NCI-H1436 (cell line): Measurements from ENCODE around the gene KRT78.
"Not testable (repeated sequence)": the region's sequence is repeated elsewhere in the genome, so short reads cannot be mapped to it uniquely, and the experiment has no call there.

ENCODE experiments used
- DNase-seq: peaks from one replicate; lab custom pipeline; 2025; lab: John Stamatoyannopoulos, UW

Gene KRT78

DNA sequence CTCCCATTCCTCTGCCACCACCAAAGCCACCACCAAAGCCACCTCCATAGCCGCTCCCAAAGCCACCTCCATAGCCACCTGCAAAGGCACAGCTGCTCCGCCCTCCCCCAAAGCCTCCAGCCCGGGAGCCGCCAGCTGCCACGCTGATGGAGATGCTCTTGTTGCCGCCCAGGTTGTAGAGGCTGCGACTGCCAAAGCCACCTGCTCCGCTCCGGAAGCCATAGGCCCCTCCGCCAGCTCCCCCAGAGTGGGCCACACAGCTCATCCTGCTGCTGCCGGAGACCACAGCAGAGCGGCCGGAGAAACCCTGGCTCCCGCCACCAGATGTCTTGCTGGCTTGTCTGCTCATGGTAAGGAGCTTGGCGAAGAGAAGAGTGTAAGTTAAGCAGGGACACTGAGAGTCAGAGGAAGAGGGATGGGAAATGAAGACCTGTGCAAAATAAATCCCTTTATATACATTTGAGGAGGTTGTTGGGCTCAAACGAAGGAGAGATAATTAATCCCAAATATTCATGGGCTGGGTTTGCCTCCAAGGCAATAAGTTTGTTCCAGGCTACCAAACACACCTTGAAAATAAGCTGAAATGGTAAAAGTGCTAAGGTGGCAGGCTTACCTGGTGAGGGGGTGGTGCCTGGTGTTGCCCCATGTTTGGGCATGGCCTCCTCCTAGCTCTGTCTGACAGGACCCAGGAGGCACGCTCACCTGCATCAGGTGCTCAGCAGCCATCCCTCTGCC, 52.9 kb downstream of the KRT78 start, which contains the start of gene KRT3:
TSS of gene KRT3 (minus strand) at position 424 of the 735 bp plus-strand sequence. CDS start at position 349, 75 bp downstream.
- DNase-seq = no peak

DNA sequence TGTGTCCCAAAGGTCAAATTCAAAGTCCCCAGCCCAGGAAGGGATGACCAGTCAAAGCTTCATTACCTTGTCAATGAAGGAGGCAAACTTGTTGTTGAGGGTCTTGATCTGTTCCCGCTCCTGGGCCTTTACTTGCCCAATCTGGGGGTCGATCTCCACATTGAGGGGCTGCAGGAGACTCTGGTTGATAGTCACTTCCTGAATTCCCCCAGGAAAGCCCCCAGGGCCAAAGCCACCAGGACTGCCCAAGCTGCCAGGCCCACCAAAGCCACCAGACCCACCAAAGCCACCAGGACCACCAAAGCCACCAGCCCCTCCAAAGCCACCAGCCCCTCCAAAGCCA, 53.5 kb downstream of the KRT78 start:
- DNase-seq = not testable (repeated sequence)

DNA sequence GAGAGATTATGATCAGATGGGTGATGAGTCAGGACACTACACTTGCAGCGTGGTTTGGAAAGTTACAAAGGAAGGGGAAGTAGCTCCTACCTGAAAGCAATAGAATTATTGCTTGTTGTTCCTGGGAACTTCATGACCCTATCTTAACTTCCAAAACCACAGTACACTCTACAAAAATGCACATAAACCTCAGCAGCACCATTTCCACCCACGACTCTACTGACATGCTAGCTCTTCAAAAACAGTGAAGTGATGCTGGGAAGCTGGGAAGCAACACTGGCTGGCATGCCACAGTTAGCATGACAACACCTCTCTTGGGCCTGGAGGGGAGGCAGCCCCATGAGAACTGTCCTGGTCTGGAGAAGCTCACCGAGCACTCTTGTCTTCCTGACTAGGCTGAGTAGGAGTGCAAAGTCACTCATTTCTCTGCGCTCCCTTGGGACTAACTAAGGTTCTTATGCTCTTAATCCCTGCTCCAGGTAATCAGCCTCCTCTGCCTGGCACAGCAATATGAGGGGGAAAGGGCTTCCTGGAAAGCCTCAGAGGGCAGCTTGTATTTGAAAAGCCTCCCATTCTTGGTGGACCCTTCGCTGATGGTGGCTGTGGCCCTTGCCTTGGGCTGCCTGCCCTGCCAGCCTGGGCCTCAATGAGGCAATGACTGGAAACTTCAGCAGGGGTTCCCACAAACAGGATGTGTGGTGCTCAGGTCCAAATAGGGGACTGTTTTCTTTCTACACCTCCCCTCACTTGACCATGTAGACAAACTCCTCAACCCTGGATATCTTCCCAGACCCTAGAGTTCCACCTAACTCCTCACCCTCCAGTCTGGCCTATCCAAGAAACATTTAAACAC, 54.1 kb downstream of the KRT78 start:
- no peak for DNase-seq

DNA sequence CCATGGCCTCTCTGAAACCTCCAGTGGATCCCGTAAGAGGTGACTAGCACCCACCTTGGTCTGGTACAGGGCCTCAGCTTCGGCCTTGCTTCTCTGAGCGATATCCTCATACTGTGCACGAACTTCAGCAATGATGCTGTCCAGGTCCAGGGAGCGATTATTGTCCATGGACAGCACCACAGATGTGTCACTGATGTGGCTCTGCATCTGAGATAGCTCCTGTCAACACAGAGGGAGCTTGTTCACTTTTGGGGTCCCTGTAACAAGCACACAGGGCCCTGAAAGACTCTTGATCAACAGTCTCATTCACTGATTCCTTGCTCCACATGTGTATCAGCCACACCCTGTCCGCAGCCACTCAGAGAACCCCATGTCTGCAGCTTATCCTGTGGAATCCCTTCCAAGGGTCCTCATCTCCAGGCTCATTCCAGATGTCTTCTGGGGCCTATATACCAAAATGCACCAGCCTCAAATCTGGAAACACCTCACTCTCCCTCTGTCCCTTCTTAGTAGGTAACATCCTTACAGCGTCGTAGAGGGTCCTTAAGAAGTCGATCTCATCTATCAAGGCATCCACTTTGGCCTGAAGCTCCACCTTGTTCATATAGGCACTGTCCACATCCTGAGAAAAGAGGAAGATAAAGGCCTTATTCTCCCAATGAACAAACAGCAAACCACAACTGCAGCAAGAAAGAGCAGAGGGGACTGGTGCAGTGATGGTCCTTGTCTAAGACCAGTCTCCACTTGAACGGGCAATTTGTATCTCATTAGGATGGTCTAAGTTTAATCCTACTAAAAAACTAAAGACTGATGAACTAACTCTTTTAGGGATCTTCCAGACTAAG, 56.4 kb downstream of the KRT78 start:
- no peak for DNase-seq

DNA sequence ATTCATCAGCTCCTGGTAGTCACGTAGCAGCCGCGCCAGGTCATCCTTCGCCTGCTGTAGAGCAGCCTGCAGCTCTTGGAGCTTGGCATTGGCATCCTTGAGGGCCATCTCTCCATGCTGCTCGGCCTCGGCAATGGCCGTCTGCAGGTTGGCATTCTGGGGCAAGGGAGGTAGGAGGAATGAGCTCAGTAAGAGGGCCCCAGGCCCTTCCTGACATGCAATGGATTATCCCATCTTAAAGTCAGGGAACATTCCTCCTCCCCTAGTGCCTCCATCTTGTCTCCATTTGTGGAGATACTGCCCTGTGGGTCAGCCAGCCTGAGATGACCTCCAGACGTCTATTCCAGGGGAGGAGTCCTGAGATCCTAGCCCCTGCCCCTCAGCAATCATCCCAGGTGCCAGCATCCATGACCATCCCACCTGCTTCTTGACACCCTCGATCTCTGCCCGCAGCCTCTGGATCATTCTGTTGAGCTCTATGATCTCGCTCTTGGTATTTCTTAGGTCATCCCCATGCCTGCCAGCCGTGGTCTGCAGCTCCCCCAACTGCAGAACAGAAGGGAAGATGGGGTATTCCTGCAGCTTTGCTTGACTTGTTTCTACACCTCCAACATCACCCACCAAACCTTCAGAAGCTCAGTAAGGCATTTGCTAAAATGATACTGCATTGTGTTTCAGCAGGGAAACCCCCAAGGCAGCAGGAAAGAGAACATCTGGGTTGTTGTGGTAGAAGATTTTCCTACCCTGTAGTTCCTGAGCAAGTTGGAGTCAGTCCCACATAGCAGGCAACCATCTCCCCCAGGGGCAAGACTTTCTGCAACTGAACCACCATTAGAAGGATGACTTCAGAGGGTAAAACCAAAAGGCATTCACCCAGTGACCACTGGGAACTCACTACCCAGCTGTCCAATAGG, 57.3 kb downstream of the KRT78 start:
- DNase-seq = no peak

DNA sequence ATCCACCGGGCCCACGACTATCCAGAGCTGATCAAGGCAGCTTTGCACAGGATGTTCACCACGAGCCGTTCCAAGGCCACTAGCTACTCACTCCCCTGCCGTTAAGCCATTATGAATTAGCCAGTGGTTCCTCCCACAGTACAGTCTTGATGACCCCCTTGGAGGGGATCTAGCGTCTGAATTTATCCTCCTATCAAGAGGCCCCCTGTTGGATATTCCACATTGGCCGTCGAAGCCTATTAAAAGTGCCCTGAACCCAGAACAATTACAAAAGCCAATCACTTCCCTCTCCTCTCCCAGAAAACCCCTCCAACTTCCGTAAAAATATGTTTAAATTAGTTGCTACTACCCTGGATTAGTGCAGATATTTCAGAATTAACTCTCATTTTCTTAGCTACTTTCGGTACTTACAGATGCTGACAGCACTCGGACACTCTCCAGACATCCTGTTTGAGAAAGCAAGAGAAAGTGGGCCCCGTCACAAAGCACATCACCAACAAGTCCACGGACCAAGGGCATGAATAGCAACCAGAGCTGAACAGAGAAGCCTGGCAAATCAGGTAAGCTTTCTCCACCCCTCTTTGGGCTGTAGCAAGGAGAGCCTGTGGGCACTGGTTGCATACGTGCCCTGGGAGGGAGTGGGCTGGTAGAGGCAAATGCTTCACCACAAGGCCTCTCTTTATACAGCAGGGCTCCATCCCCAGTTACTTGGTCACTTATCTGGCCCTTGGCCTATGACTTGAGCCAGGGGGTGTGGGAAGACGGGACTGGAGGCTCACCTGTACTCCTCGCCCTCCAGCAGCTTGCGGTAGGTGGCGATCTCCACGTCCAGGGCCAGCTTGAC, 58.1 kb downstream of the KRT78 start:
- no peak for DNase-seq

DNA sequence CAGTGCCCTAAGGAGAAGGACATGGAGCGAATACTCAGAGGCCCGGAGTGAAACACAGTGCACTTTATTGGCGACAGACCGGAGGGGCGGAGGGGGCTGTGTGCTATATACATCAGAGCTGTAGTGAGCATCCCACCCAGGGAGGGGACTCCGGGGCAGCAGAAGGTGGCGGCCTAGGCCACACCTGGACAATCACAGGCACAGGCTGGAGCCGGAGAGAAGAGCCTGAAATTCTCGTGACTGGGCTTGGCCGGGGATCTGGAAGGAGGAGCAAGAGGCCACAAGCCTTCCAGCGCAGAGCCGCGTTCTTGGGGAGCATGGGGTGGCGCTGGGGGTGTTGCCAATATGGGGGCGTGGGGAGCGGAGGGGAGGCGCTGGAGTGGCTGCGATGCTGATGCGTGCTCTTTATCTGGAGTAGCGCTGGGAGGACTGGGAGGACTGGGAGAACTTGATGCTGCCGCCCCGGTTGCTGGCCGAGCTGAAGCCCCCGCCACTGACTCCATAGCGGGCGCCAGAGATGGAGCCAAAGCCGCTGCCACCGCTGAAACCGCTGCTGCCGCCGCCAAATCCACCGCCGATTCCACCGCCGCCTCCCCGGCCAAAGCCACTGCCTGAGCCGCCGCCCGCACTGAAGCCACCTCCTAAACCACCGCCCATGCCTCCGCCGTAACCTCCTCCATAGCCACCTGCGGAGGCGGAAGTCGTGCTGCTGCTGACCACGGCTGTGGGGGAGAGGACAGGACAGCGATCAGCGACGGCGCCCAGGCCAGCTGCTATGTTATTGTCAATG, 59.0 kb downstream of the KRT78 start:
- DNase-seq = no peak

DNA sequence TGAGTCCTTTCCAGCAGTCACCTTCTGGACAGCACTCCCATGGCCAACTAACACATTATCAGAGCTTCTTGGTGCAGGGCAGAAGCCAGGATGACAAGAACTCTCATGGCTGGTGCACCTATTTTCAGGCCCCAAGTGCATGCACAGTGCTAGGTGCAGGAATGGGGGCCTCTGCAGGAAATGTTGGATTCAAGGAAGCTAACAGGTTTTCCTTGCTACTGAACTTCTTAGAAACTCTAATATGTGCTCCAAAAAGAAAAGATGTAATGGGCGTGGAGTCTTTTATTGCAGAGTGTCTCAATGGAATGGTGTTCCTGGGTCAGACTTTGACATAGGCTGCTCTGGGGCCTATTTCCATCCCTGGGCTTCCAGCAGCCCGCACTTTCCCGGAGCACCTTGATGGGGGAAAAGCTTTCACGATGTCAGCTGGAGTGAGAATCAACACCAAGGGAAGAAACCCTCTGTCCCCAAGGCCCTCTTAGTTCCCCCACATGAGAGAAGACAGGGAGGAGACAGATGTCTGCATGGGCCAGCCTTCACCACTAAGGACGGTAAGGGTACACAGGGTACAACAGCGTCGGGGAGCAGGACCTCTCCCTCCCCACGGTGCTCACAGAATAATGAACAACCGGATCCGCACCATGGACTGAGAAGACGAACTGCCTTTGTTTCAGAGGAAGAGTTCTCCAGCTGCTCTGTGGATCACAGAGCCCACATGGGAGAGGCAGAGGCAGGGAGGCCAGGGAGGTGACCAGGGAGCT, 59.7 kb downstream of the KRT78 start:
- DNase-seq = no peak

DNA sequence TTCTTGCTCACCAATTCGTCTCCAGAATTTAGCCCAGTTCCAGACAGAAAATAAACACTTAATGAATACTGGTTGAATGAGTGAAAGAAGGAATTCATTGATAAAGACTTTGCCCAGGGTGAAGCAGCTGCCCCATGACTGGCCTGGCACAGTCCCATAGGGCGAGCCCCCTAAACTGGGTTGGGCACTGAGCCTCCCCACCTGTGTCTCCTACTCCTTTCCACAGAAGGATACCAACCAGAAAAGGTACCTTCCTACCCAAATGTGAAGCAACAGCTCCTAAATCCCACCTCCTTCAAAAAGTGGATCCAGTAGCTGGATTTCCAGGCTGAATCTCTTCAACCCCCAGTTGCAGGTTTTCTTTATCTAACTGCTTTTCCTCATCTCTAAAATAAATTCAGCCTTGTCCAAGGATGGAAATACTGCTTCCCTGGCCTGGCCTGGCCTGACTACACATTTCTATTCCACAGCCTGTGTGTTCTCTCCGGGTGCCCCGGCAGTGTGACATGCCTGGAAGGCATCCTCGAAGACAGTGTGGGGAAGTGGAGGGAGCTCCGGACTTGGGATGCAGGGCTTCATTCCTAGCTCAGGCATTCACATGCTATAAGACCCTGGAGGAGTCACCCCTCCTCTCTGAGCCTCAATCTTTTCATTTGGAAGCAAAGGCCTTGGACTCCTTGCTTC, 60.5 kb downstream of the KRT78 start:
- DNase-seq = no peak
